Activated CD4-positive, alpha-beta T cell treated with anti-CD3 and anti-CD28 coated beads, Interleukin-2, amount 50 U/mL, for 16 hours (primary cell): ENCODE results near the gene ANKS1B.

Experiments
- DNase-seq: peaks from one replicate; pipeline ENCODE4 v3.0.0-alpha.2; 2020

ANKS1B gene

DNA sequence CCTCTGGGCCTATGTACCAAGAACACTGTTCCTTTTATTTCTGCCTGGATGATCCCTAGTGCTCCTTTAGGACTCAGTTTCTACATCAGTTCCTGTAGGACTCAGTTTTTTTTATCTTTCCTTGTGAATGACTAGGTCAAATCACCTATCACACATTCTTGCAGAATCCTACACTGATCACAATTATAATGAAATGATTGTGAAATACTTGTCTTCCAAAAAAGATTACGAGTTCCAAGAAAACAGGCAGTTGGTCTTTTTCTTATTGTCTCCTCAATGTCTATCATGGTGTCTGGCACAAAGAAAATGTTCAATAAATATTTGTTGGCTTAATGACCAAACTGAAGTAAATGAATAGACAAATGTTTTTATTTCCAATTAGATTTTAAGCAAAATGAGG is 432.7 kb downstream of the ANKS1B start:
- no peak for DNase-seq

DNA sequence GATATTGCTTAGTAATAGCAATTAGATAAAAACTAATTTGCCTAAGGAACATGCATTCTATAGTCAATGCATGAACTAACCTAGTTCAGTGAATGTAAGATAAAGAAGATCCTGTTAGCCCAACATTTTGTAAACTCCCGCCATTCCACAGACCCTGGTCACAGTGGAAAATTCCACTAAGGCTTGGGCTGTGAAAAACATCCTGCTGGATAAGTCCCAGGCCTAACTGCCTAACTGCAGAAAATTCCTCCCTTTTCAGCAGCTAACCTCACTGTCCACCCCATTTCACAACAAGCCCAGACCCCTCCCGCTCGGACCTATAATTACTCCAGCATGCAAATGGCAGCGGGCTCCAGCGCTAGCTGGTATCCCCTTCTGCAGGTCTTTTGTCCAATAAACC is 435.1 kb downstream of the ANKS1B start:
- no peak for DNase-seq

GRCh38 chr12:99549196-99549595 is 435.5 kb downstream of the ANKS1B start:
- no peak for DNase-seq

GRCh38 chr12:99544457-99544856 is 440.3 kb downstream of the ANKS1B start:
- DNase-seq, result no peak

GRCh38 chr12:99529966-99530365 is 454.8 kb downstream of the ANKS1B start:
- no peak for DNase-seq

GRCh38 chr12:99528478-99528877 is 456.3 kb downstream of the ANKS1B start:
- no peak for DNase-seq

DNA sequence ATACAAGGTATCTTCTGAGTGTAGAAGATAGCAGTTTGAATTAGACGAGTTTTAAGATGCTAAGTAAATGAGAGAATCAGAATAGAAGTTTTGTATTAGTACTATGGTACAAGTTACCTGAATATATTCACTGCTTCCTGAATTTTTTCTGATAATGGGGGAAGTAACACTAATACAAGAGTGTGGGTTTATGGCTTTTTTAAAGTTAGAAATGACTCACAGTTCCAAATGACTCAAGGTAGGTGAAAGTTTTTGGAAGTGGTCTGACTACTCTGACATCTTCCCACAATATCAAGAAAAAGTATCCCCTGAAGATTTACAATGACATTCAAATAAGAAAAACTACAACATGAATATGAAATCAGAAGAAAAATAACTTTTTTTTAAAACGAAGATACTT is 460.9 kb downstream of the ANKS1B start:
- no peak for DNase-seq

DNA sequence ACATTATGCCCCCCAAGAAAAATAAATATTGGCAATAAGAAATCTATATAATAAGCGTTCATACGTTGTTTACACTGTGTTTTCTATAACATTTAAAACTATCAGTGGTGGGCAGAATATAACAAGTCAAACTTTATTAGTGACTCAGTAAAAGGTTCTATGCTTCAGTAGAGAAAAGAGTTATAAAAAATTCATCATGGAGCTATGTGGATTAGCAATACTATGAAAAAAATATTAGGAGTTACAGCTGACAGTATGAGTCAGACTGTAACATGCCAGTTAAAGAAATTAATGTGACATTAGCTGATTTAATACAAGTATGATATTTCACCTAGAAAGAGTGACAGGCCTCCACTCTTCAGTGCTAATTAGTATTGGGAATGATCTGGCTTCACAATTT is 462.3 kb downstream of the ANKS1B start:
- no peak for DNase-seq

DNA sequence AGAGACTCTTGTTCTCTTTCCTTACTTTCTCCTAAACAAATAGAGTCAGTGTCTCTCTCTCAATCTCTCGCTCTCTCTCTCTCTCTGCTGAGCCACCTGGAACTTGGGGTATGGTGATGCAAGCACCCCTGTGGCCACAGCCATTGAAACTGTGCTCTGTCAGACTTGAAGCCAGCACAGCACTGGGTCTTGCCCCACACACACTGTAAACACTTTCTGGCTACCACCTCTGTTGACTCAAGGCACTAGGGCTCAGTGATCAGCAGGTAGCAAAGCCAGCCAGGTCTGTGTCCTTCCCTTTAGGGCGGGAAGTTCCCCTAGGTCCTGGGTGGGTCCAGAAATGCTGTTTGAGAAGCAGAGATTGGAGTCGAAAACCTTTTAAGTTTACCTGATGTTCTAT is 463.1 kb downstream of the ANKS1B start:
- DNase-seq, result no peak

DNA sequence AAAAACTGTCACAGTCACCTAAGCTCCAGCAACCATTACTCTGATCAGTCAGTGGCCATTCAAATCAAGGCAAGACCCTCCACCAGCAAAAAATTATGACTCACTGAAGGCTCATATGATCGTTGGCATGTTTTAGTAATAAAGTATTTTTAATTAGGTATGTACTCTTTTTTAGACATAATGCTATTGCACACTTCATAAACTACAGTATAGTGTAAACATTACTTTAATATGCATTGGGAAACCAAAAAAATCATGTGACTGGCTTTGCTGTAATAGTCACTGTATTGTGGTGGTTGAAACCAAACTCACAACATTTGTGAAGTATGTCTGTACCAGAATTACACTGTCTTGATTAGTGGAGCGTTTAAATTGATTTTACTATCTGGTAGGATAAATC is 471.7 kb downstream of the ANKS1B start:
- DNase-seq, result no peak

- DNase-seq, result no peak
Measured at GRCh38 chr12:99505805-99506204, 478.9 kb downstream of the ANKS1B start.

DNA sequence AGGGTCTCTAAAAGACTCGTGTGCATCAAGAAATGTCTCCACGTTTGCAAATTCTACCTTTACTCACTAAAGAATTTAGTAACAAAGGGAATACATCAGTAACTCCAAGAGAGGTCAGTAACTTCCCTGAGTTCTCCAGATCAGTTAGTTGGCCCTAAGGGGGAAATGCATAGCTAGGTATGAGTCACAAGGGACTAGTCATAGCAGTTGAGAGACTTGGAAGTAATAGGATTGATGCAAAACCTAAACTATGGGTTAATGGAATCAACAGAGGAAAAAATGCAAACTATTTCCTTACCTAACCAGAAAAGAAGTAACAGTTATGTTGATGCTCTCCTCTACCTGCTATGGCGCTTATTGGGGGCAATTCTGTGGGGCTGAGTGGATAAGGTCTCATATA is 486.0 kb downstream of the ANKS1B start:
- no peak for DNase-seq

DNA sequence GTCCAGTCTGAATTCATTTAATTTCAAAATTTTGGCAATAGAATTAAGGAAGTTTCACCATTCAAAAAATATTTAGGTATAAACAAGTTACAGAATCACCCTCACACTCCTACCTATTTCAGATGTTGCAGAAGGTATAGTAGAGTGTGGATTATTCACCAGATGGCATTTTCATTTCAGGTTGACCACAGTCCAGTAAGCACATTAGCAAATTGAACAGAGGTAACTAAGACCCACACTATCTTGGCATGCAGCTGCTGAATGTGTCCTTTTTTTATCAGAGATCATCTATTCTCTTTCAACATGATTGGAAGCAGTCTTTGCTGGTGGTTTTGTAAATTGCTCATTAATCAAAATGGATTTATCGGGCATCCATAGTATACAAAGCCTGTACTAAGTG is 488.9 kb downstream of the ANKS1B start:
- no peak for DNase-seq

GRCh38 chr12:99493197-99493596 is 491.5 kb downstream of the ANKS1B start:
- no peak for DNase-seq

DNA sequence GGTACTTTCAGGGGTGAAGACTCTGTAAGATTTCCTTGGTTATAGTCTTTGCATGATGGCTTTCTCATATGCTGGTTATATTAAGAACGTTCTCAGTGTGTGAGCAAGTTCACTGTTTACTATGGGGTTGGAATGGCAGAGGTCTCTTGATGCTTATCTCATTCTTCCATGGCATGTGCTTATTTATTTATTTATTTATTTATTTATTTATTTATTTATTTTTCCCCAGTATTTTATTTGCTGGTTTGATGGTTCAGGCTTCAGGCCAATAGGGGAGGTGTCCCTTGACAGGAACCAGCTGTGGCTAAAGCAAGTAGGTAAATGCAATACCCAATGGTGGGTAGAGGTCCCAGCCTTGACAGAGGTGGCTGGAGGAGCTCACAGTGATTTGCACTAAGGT is 498.5 kb downstream of the ANKS1B start:
- no peak for DNase-seq

- no peak for DNase-seq
Measured at GRCh38 chr12:99479149-99479548, 505.6 kb downstream of the ANKS1B start.

GRCh38 chr12:99476956-99477355 is 507.8 kb downstream of the ANKS1B start:
- no peak for DNase-seq

GRCh38 chr12:99455350-99456035 is 529.2 kb downstream of the ANKS1B start:
- DNase-seq, result no peak

GRCh38 chr12:99454539-99455172 is 530.1 kb downstream of the ANKS1B start:
- DNase-seq, result no peak

DNA sequence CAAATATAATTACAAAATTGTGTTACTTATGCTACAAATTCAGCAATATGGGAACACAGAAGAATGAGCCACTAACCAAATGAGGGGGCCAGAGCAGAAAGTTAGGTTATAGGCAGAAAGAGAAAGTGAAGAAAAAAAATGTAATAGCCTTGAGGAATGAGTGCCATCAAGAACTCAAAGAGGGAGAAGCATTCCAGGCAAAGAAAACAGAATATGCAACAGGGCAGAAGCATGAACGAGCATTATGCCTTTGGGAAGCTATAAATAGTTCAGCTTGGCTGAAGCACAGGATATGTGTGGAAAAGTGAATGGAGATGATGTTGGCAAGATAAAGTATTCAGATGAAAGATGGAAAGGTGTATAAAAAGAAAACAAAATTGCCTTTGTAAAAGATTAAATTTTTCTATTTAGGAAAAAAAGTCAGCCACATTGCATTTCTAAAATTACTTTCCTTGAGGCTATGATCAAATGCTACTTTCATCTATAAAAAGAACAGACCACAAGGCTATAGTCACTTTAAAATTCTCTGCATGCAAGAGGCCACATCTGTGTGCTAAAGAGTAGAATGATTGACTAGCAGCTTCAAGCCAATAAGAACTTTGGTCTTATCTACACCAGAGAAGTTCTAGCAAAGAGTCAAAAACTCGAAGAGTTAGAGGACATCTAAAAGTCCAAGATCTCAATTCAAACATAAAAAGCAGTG is 530.7 kb downstream of the ANKS1B start:
- DNase-seq, result no peak

GRCh38 chr12:99450036-99450630 is 534.6 kb downstream of the ANKS1B start:
- DNase-seq, result no peak

DNA sequence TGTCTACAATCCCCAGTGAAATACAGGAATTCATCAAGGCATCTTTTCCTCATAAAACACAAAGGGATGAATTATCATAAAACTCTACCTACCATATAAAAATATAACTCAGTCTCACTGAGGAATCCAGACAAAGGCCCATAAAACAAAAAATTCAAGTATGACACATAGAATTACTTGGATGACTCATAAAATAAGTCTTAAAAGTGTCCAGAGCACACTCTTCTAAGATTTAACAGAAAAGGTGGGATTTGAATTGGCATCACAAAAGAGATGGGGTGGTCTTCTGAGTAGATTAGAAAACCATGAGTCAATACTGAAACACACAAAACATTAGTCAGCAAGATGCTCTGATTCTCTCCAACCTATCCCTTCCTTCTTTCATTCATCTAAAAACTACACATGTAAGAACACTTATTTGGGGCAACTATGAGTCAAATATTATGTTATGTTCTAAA is 539.8 kb downstream of the ANKS1B start:
- peak; percentile 64 for DNase-seq

- no peak for DNase-seq
Measured at GRCh38 chr12:99442758-99443157, 542.0 kb downstream of the ANKS1B start.

DNA sequence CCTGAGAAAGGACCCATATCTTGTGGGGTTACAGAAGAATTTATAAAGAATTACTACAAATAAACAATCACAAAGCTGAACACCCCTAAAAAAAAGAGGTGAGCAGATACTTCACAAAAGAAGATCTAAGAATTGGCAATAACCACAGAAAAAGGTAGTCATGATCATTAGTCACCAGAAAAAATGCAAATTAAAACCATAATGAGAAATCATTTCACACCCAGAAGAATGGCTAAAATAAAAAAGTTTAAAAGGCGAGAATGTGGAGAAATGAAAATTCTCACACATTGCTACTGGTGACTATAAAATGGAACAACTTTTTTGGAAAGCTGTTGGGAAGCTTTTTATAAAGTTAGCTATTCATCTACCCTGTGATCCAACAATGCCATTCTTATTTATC is 545.3 kb downstream of the ANKS1B start:
- no peak for DNase-seq
